Endothelial cell of umbilical vein (primary cell): ENCODE data around the gene CLDN15. TPM values are rescaled to one million over a fixed set of nuclear protein-coding genes. Genes with fewer than 3 reads are reported as not detected.
"Not testable (repeated sequence)": the region's sequence is repeated elsewhere in the genome, so short reads cannot be mapped to it uniquely, and the experiment has no call there.

Experiments
- BruUV-seq: library from RNA; stranded (reverse); fragments of 400-500 nt; replicated peaks from 2 replicates; lab custom pipeline; 2021; lab: Mats Ljungman, UMichigan
- CTCF ChIA-PET: fragments of 300-600, 350-600 bp; sonication (Branson Sonifier 250); formaldehyde crosslinking; loops from one replicate; lab custom pipeline; 2021; ENCODE audit warnings: antibody characterized with exemption, inconsistent platforms; lab: Charles Lee
- POLR2A ChIA-PET: fragments of 300-600, 350-600 bp; sonication (Branson Sonifier 250); formaldehyde crosslinking; loops from one replicate; lab custom pipeline; 2021; ENCODE audit warnings: antibody characterized with exemption, inconsistent platforms; lab: Charles Lee
- DNase-seq: peaks from one replicate; pipeline ENCODE4 v3.0.0-alpha.2; 2011; ENCODE audit warnings: low read depth, low spot score
- FAIRE-seq: peaks from 2 replicates; lab custom pipeline; 2011; peaks lifted over from hg19 to GRCh38; lab: Jason Lieb, UNC
- H2AFZ ChIP-seq: 2 replicates; pipeline ENCODE4 v1.6.0; 2012; ENCODE audit warnings: low read depth, low read length, control low read depth, inconsistent platforms
- H3K27ac ChIP-seq: 2 replicates; pipeline ENCODE4 v1.5.1; 2011; ENCODE audit warnings: low read depth, mild to moderate bottlenecking, control low read depth, low read length, moderate library complexity; ENCODE audit not compliant: insufficient read depth
- H3K27me3 ChIP-seq, 2 experiments: 2 replicates each; pipeline versions ENCODE4 v1.6.0 to v1.6.1; 2011; ENCODE audit warnings: low read length in 2 of 2, mixed read lengths in 1 of 2; ENCODE audit not compliant: control insufficient read depth in 2 of 2, insufficient read depth in 2 of 2
- H3K36me3 ChIP-seq, 2 experiments: 2 replicates in 1 of 2; 3 replicates in 1 of 2; pipeline ENCODE4 v1.5.1; 2011; ENCODE audit warnings: low read length in 2 of 2, mild to moderate bottlenecking in 1 of 2, moderate library complexity in 1 of 2; ENCODE audit not compliant: control insufficient read depth in 2 of 2, insufficient read depth in 2 of 2; ENCODE audit errors: extremely low read depth in 1 of 2
- H3K4me1 ChIP-seq: 3 replicates; pipeline ENCODE4 v1.5.1; 2011; ENCODE audit warnings: mild to moderate bottlenecking, low read length; ENCODE audit not compliant: control insufficient read depth, insufficient read depth; ENCODE audit errors: extremely low read depth
- H3K4me2 ChIP-seq: 2 replicates; pipeline ENCODE4 v1.6.1; 2011; ENCODE audit warnings: low read length, control low read depth, mixed read lengths; ENCODE audit not compliant: insufficient read depth
- H3K4me3 ChIP-seq, 3 experiments: fragments of 200-600 bp in 1 of 3; sonication (generic), shearing (Covaris generic) in 1 of 3; replicated peaks in 1 of 3; 2 replicates each; pipeline ENCODE4 v1.5.1; 2011 to 2016; ENCODE audit warnings: control low read depth in 3 of 3, low read length in 3 of 3, mild to moderate bottlenecking in 2 of 3, inconsistent platforms in 1 of 3, low read depth in 1 of 3, moderate library complexity in 1 of 3; ENCODE audit not compliant: insufficient read depth in 1 of 3
- H3K79me2 ChIP-seq: 2 replicates; pipeline ENCODE4 v1.6.0; 2012; ENCODE audit warnings: low read length, inconsistent platforms; ENCODE audit not compliant: control insufficient read depth, insufficient read depth
- H3K9ac ChIP-seq: replicated peaks from 2 replicates; pipeline ENCODE3; 2011; ENCODE audit warnings: low read length, control low read depth; ENCODE audit not compliant: insufficient read depth; ENCODE audit errors: extremely low read depth
- H3K9me1 ChIP-seq: replicated peaks from 3 replicates; pipeline ENCODE4 v1.6.0; 2011; ENCODE audit warnings: mild to moderate bottlenecking, low read length; ENCODE audit not compliant: control insufficient read depth, insufficient read depth; ENCODE audit errors: extremely low read depth
- H3K9me3 ChIP-seq: replicated peaks from 2 replicates; pipeline ENCODE4 v1.5.1; 2012; ENCODE audit warnings: low read length, inconsistent platforms; ENCODE audit not compliant: control insufficient read depth, insufficient read depth
- H4K20me1 ChIP-seq: replicated peaks from 2 replicates; pipeline ENCODE3; 2011; ENCODE audit warnings: mild to moderate bottlenecking, low read length; ENCODE audit not compliant: control insufficient read depth, insufficient read depth; ENCODE audit errors: extremely low read depth
- CTCF ChIP-seq, 2 donors: IDR thresholded peaks; 1 replicate in 1 of 2; 2 replicates in 1 of 2; pipeline ENCODE4 v1.5.1; 2011; ENCODE audit warnings: low read length in 2 of 2, mild to moderate bottlenecking in 2 of 2, moderate library complexity in 2 of 2, control low read depth in 1 of 2, inconsistent platforms in 1 of 2, low read depth in 1 of 2; ENCODE audit not compliant: insufficient read depth in 1 of 2; ENCODE audit errors: extremely low read depth in 1 of 2
- EZH2 ChIP-seq: IDR thresholded peaks from 2 replicates; pipeline ENCODE4 v1.6.1; 2012; ENCODE audit warnings: borderline replicate concordance, low read depth, mild to moderate bottlenecking, moderate library complexity, low read length, inconsistent platforms; ENCODE audit not compliant: severe bottlenecking
- FOS ChIP-seq: IDR thresholded peaks from 2 replicates; pipeline ENCODE4 v1.6.1; 2011; ENCODE audit warnings: mild to moderate bottlenecking, low read length, moderate library complexity, borderline replicate concordance; ENCODE audit not compliant: insufficient read depth
- GATA2 ChIP-seq: IDR thresholded peaks from 2 replicates; pipeline ENCODE4 v1.7.0; 2011; ENCODE audit warnings: low read depth, mild to moderate bottlenecking, moderate library complexity, mixed read lengths, low read length; ENCODE audit not compliant: insufficient read length, insufficient read depth
- JUN ChIP-seq: IDR thresholded peaks from 2 replicates; pipeline ENCODE4 v1.6.1; 2011; ENCODE audit warnings: borderline replicate concordance, low read depth; ENCODE audit not compliant: insufficient read length, insufficient read depth
- MAX ChIP-seq: IDR thresholded peaks from 2 replicates; pipeline ENCODE4 v1.6.1; 2011; ENCODE audit not compliant: insufficient read depth, insufficient read length
- MYC ChIP-seq: IDR thresholded peaks from one replicate; pipeline ENCODE4 v1.6.1; 2011; ENCODE audit warnings: mild to moderate bottlenecking, low read depth, low read length
- POLR2A ChIP-seq: IDR thresholded peaks from 2 replicates; pipeline ENCODE4 v1.6.1; 2012; ENCODE audit warnings: low read depth, mild to moderate bottlenecking, control low read depth, low read length
- POLR2AphosphoS5 ChIP-seq: IDR thresholded peaks from 2 replicates; pipeline ENCODE4 v1.6.1; 2012; ENCODE audit warnings: low read depth, mild to moderate bottlenecking, control low read depth, low read length, moderate library complexity; ENCODE audit not compliant: insufficient read depth
- dilution Hi-C: fragments of 300-500 bp; cut with MboI; formaldehyde crosslinking; loops from one replicate; pipeline ENCODE4 v1.15.0; 2019; ENCODE audit warnings: low sequenced_read_pairs; ENCODE audit not compliant: extremely low pct_ligation_motif_present
- intact Hi-C: fragments of 100-400 bp; cut with micrococcal nuclease; formaldehyde crosslinking; loops from one replicate; pipeline ENCODE4 v1.10.0; 2022
- polyA plus RNA-seq, 4 experiments: library from polyadenylated mRNA; depleted of rRNA in 3 of 4; stranded (reverse) in 3 of 4; unstranded in 1 of 4; fragments of >200 nt; gene quantifications; 2 replicates each; pipeline versions ENCODE4 v1.2.1 to v1.2.3, GENCODE V29; 2011 to 2012; ENCODE audit warnings: missing spikeins in 1 of 4
- total RNA-seq: library from RNA; stranded (reverse); gene quantifications from 2 replicates; pipeline ENCODE4 v1.2.3, GENCODE V29; 2021

Gene CLDN15
- total and polyA plus RNA-seq, 2 donors (not counting 3 experiments of a cell fraction or from before 2014, with no cell fraction given): 11.3 to 17.7 TPM

- no peaks in the 10 kb centered on the region for H3K9me3 ChIP-seq
- no peak for FAIRE-seq
- intact Hi-C loops: no loop called here
- BruUV-seq: no TSS peak
- H3K4me2 ChIP-seq: no peak overlapping the region
- no peaks in the 10 kb centered on the region for H3K9me1 ChIP-seq
- no peak overlapping the region for H3K27ac ChIP-seq
- ChIA-PET CTCF (interaction anchor here (0.9 to 3.0 kb wide), 6 partner anchors 12 to 112 kb away, joined by 3 to 18 read pairs (median 7); no protein-coding TSS in a partner anchor), POLR2A (no interaction called here)
- dilution Hi-C loops: no loop called here
- no peaks in the 10 kb centered on the region for H3K36me3 ChIP-seq
- H3K79me2 ChIP-seq: peaks cover 10% of the 10 kb centered on the region
- no peak overlapping the region for H2AFZ ChIP-seq
- peaks cover 4% of the 10 kb centered on the region for H3K4me1 ChIP-seq
- no peak for DNase-seq
- no peak overlapping the region for H3K9ac ChIP-seq
- no peak overlapping the region for H3K4me3 ChIP-seq
- H3K27me3 ChIP-seq: peaks cover 0 to 5% of the 10 kb centered on the region in 2 experiments
- TF ChIP-seq GATA2 (no peak), POLR2AphosphoS5 (no peak), POLR2A (no peak), MAX (no peak), MYC (no peak), JUN (no peak), EZH2 (no peak), CTCF (IDR thresholded peaks at IDR 0.05; ENCODE audit: extremely low read depth in 1 of 2, insufficient read depth in 1 of 2, low read depth in 1 of 2, low read length in 2 of 2) (no peak), FOS (no peak)
- no peaks in the 10 kb centered on the region for H4K20me1 ChIP-seq
These were observed 18.2 kb upstream of the CLDN15 start for GRCh38 chr7:101255796-101256195.

DNA sequence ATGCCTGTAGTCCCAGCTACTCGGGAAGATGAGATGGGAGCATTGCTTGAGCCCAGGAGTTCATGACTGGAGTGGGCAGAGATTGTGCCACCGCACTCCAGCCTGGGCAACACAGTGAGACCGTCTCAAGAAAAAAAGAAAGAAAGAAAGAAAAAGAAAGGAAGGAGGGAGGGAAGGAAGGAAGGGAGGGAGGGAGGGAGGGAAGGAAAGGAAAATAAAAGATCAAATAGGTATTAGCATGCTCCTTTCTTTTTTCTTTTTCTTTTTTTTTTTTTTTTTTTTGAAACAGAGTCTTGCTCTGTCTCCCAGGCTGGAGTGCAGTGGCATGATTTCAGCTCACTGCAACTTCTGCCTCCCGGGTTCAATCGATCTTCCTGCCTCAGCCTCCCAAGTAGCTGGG is 15.6 kb upstream of the CLDN15 start:
- H3K27me3 ChIP-seq, H4K20me1 ChIP-seq, H3K9me1 ChIP-seq, H3K9ac ChIP-seq, H3K36me3 ChIP-seq, dilution Hi-C loops, H3K4me3 ChIP-seq, FAIRE-seq, BruUV-seq, DNase-seq, H2AFZ ChIP-seq, H3K27ac ChIP-seq, H3K4me1 ChIP-seq, intact Hi-C loops, H3K9me3 ChIP-seq, H3K4me2 ChIP-seq: not testable (repeated sequence)
- ChIA-PET POLR2A (interaction anchor here (0.6 kb wide), 1 partner anchor 18 kb away, joined by 3 read pairs; no protein-coding TSS in a partner anchor), CTCF (interaction anchor here (1.5 to 3.0 kb wide), 5 partner anchors 9 to 110 kb away, joined by 5 to 18 read pairs (median 10); no protein-coding TSS in a partner anchor)
- H3K79me2 ChIP-seq: peaks cover 20% of the 10 kb centered on the region
